IPS-NIHi11 (cell line): Measurements from ENCODE around the gene MEN1.

ENCODE experiments used
- DNase-seq: peaks from one replicate; pipeline ENCODE4 v3.0.0; 2012; ENCODE audit warnings: mixed read lengths, low spot score

MEN1 gene

GRCh38 chr11:64810271-64810890 is at the start of gene MEN1:
Gene MEN1 (minus strand): TSS chr11:64810551. CDS start chr11:64810109, 442 bp downstream.
- peak; percentile 96 for DNase-seq

- no peak for DNase-seq
These were observed 49.4 kb upstream of the MEN1 start for GRCh38 chr11:64859542-64860414.

- DNase-seq, result no peak
These were observed 48.3 kb upstream of the MEN1 start for GRCh38 chr11:64858467-64859263.

GRCh38 chr11:64857485-64857884 is 47.1 kb upstream of the MEN1 start:
- DNase-seq, result no peak

- DNase-seq, result no peak
These were observed 46.3 kb upstream of the MEN1 start for GRCh38 chr11:64856382-64857227.

GRCh38 chr11:64855596-64856304 is 45.4 kb upstream of the MEN1 start:
- no peak for DNase-seq

GRCh38 chr11:64854534-64855502 is 44.5 kb upstream of the MEN1 start:
- peak; percentile 63 for DNase-seq

- DNase-seq, result no peak
These were observed 43.8 kb upstream of the MEN1 start for GRCh38 chr11:64854157-64854533.

- no peak for DNase-seq
These were observed 43.4 kb upstream of the MEN1 start for GRCh38 chr11:64853709-64854108.

GRCh38 chr11:64852804-64853509 is 42.6 kb upstream of the MEN1 start:
- no peak for DNase-seq

GRCh38 chr11:64851831-64852351 is 41.5 kb upstream of the MEN1 start:
- no peak for DNase-seq

GRCh38 chr11:64850979-64851567 is 40.7 kb upstream of the MEN1 start:
- DNase-seq, result peak; percentile 62

GRCh38 chr11:64849598-64850356 is 39.4 kb upstream of the MEN1 start:
- no peak for DNase-seq

GRCh38 chr11:64848826-64849597 is 38.7 kb upstream of the MEN1 start:
- peak; percentile 66 for DNase-seq

GRCh38 chr11:64848214-64848825 is 38.0 kb upstream of the MEN1 start:
- no peak for DNase-seq

- peak; percentile 88 for DNase-seq
These were observed 36.8 kb upstream of the MEN1 start for GRCh38 chr11:64846998-64847666.
